Erythroblast (primary cell): ENCODE results near the gene PEX6.

Experiments used
- GATA1 ChIP-seq: IDR thresholded peaks from 2 replicates; pipeline ENCODE4 v1.6.1; 2011; ENCODE audit warnings: low read depth, mild to moderate bottlenecking, control low read depth, low read length, moderate library complexity
- POLR2A ChIP-seq: IDR thresholded peaks from 2 replicates; pipeline ENCODE4 v1.6.1; 2011; ENCODE audit warnings: mild to moderate bottlenecking, low read length

GRCh38 chr6:42940493-42941045 lies 38.4 kb downstream of the PEX6 start:
- TF ChIP-seq GATA1 (no peak), POLR2A (no peak)
